Left lung (tissue), 10 donors: Measurements from ENCODE around the gene TRIM72. TPM values are rescaled to one million over a fixed set of nuclear protein-coding genes. Genes with fewer than 3 reads are reported as not detected.
"Not testable (repeated sequence)": the region's sequence is repeated elsewhere in the genome, so short reads cannot be mapped to it uniquely, and the experiment has no call there.

ENCODE experiments used
- ATAC-seq: fragments of 200-7000 bp; cut with Tn5 transposase; one replicate; pipeline ENCODE4 v1.9.1; 2020; ENCODE audit warnings: moderate library complexity
- DNase-seq, 4 donors: peaks; one replicate each; pipeline ENCODE4 v3.0.0-alpha.2; 2013 to 2020
- H3K27ac ChIP-seq, 2 donors: fragments of 200-600 bp; sonication (generic) in 1 of 2; one replicate each; pipeline versions ENCODE4 v1.5.0 to v1.8.0; 2020 to 2021
- H3K27me3 ChIP-seq, 2 donors: fragments of 200-600 bp; sonication (generic) in 1 of 2; one replicate each; pipeline versions ENCODE4 v1.5.0 to v1.8.0; 2020 to 2021
- H3K36me3 ChIP-seq, 2 donors: fragments of 200-600 bp; sonication (generic) in 1 of 2; one replicate each; pipeline versions ENCODE4 v1.5.0 to v1.8.0; 2020 to 2021
- H3K4me1 ChIP-seq, 2 donors: fragments of 200-600 bp; one replicate each; pipeline ENCODE4 v1.8.0; 2021
- H3K4me3 ChIP-seq, 2 donors: fragments of 200-600 bp; sonication (generic) in 1 of 2; one replicate each; pipeline versions ENCODE4 v1.5.0 to v1.8.0; 2020 to 2021; ENCODE audit warnings: mild to moderate bottlenecking in 1 of 2
- H3K9me3 ChIP-seq, 2 donors: fragments of 200-600 bp; sonication (generic) in 1 of 2; one replicate each; pipeline versions ENCODE4 v1.5.0 to v1.8.0; 2020 to 2021
- CTCF ChIP-seq, 2 donors: fragments of 200-600 bp; sonication (generic) in 1 of 2; IDR thresholded peaks; one replicate each; pipeline versions ENCODE4 v1.5.0 to v1.8.0; 2021; ENCODE audit warnings: antibody characterized with exemption in 2 of 2
- intact Hi-C, 2 donors: fragments of 100-400 bp; cut with DNase I; formaldehyde crosslinking; loops; one replicate each; pipeline versions ENCODE4 v1.11.2 to v1.14.2; 2022
- polyA plus RNA-seq, 6 donors: library from polyadenylated mRNA; unstranded; fragments of 120-200 nt; gene quantifications; one replicate each; pipeline ENCODE4 v1.2.1, GENCODE V29; 2013; ENCODE audit not compliant: insufficient read length in 6 of 6
- total RNA-seq, 2 donors: library from RNA; stranded (reverse); fragmentation: NEBNext Ultra II Directional; extraction: Animal tissue kit (Norgen Biotek cat#: 25700); gene quantifications; one replicate each; pipeline ENCODE4 v1.2.1, GENCODE V29; 2021
- donor health status: DM: no; HTN: yes; CAD: no.
- donor health status: DM: no; HTN: no; CAD: no.

Gene TRIM72
- total and polyA plus RNA-seq, 8 donors = 0.06 to 0.24 (median 0.17) TPM

GRCh38 chr16:31273187-31273586 is 59.3 kb downstream of the TRIM72 start:
- Histone ChIP-seq H3K36me3 (peaks cover 0 to 88% of the 10 kb centered on the region in 2 donors), H3K4me1 (no peaks in the 10 kb centered on the region), H3K27ac (no peak overlapping the region), H3K9me3 (no peaks in the 10 kb centered on the region), H3K27me3 (no peaks in the 10 kb centered on the region), H3K4me3 (no peak overlapping the region)
- no peak for TF ChIP-seq CTCF (IDR thresholded peaks at IDR 0.05)
- DNase-seq (no peak), ATAC-seq (no peak)
- intact Hi-C loops = no loop called here

GRCh38 chr16:31273676-31274075 is 59.8 kb downstream of the TRIM72 start:
- intact Hi-C loops = no loop called here
- DNase-seq (no peak), ATAC-seq (no peak)
- no peak for TF ChIP-seq CTCF (IDR thresholded peaks at IDR 0.05)
- Histone ChIP-seq H3K27me3 (no peaks in the 10 kb centered on the region), H3K4me1 (no peaks in the 10 kb centered on the region), H3K27ac (no peak overlapping the region), H3K36me3 (peaks cover 0 to 88% of the 10 kb centered on the region in 2 donors), H3K9me3 (no peaks in the 10 kb centered on the region), H3K4me3 (no peak overlapping the region)

- DNase-seq (no peak), ATAC-seq (no peak)
- Histone ChIP-seq H3K27ac (no peak overlapping the region), H3K4me3 (no peak overlapping the region), H3K9me3 (no peaks in the 10 kb centered on the region), H3K4me1 (no peaks in the 10 kb centered on the region), H3K27me3 (no peaks in the 10 kb centered on the region), H3K36me3 (peaks cover 0 to 78% of the 10 kb centered on the region in 2 donors)
- intact Hi-C loops = no loop called here
- no peak for TF ChIP-seq CTCF (IDR thresholded peaks at IDR 0.05)
These were observed 61.2 kb downstream of the TRIM72 start for GRCh38 chr16:31274831-31275816.

- no peak overlapping the region for H3K27ac ChIP-seq
- H3K4me1 ChIP-seq = no peaks in the 10 kb centered on the region
- ATAC-seq (no peak), DNase-seq (no peak)
- H3K9me3 ChIP-seq = no peaks in the 10 kb centered on the region
- no peaks in the 10 kb centered on the region for H3K27me3 ChIP-seq
- no peak overlapping the region for H3K4me3 ChIP-seq
- H3K36me3 ChIP-seq = peaks cover 0 to 70% of the 10 kb centered on the region in 2 donors
- intact Hi-C loops = no loop called here
- no peak for TF ChIP-seq CTCF (IDR thresholded peaks at IDR 0.05)
These were observed 62.7 kb downstream of the TRIM72 start for GRCh38 chr16:31276600-31276999.

- ATAC-seq = no peak
- H3K4me1 ChIP-seq = no peaks in the 10 kb centered on the region
- DNase-seq = no peak
- no peak overlapping the region for H3K27ac ChIP-seq
- no peak overlapping the region for H3K4me3 ChIP-seq
- intact Hi-C loops = no loop called here
- no peaks in the 10 kb centered on the region for H3K9me3 ChIP-seq
- TF ChIP-seq CTCF (IDR thresholded peaks at IDR 0.05) = no peak
- peaks cover 0 to 61% of the 10 kb centered on the region in 2 donors for H3K36me3 ChIP-seq
- no peaks in the 10 kb centered on the region for H3K27me3 ChIP-seq
These were observed 63.8 kb downstream of the TRIM72 start for GRCh38 chr16:31277659-31278260.

- DNase-seq, H3K27ac ChIP-seq, H3K9me3 ChIP-seq, H3K4me3 ChIP-seq, intact Hi-C loops, H3K4me1 ChIP-seq, ATAC-seq, H3K27me3 ChIP-seq: not testable (repeated sequence)
- H3K36me3 ChIP-seq = peaks cover 0 to 54% of the 10 kb centered on the region in 2 donors
These were observed 64.9 kb downstream of the TRIM72 start for GRCh38 chr16:31278853-31279252.
